GM10248 (cell line): Measurements from ENCODE around the gene BEST1.

Source experiments
- CTCF ChIA-PET: fragments of 300-600 bp; sonication (Branson Sonifier 250); formaldehyde crosslinking; extraction: SDS; loops from one replicate; lab custom pipeline; 2021; ENCODE audit warnings: antibody characterized with exemption; lab: Yijun Ruan, JAX
- POLR2A ChIA-PET: fragments of 350-650 bp; sonication (Branson Sonifier 250); formaldehyde crosslinking; extraction: SDS; loops from one replicate; lab custom pipeline; 2020; ENCODE audit warnings: antibody characterized with exemption; lab: Yijun Ruan, JAX
- DNase-seq: peaks from one replicate; pipeline ENCODE4 v3.0.0; 2012; ENCODE audit errors: extremely low spot score
- CTCF ChIP-seq: IDR thresholded peaks from 2 replicates; pipeline ENCODE4 v1.5.1; 2012; ENCODE audit warnings: mild to moderate bottlenecking, low read depth; ENCODE audit errors: extremely low read depth, missing control alignments, control extremely low read depth

The BEST1 gene

GRCh38 chr11:62011881-62012280, 61.7 kb downstream of the BEST1 start:
- CTCF ChIA-PET: interaction anchor here (0.8 to 1.1 kb wide), 2 partner anchors 20 to 114 kb away, joined by 3 read pairs; no protein-coding TSS in a partner anchor
- no peak for TF ChIP-seq CTCF
- DNase-seq: no peak
- POLR2A ChIA-PET: interaction anchor here (1.1 kb wide), 1 partner anchor 45 kb away, joined by 3 read pairs; the partner anchor contains the start of gene FTH1

GRCh38 chr11:62012451-62012831, 62.3 kb downstream of the BEST1 start:
- DNase-seq: no peak
- no peak for TF ChIP-seq CTCF
- ChIA-PET POLR2A (interaction anchor here (1.1 kb wide), 1 partner anchor 45 kb away, joined by 3 read pairs; the partner anchor contains the start of gene FTH1), CTCF (interaction anchor here (0.8 to 1.6 kb wide), 2 partner anchors 95 to 114 kb away, joined by 3 to 5 read pairs; no protein-coding TSS in a partner anchor)

DNA sequence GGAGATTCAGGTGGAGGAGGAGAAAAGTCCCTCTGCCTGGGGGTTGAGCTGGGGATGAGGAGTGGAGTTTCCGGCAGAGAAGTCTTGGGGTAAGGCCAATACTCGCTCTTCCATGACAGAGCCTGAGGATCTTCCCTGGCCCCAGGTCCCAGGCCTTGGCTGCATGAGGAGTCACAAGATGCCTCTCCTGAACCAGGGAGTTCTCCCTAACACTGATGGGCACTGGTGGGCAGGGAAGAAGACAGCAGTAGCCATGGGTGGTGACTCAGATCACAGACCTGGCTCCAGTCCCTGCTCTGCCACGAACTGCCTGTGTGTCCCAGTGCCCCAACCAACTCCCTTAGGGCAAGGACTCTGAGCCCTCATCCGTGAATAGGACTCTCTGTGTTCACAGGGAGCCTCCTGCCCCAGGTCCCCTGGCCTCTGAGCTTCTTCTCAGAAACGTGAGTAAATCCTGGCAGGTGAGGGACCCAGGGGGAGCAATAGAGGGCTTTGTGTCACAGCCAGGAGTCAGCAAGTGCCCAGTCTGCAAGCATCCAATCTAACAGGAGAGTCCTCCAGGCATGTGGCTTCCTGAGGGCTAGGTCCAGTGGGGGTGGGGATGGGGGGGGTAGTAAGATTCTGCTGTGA, 62.8 kb downstream of the BEST1 start:
- DNase-seq: no peak
- ChIA-PET POLR2A (no interaction called here), CTCF (interaction anchor here (0.8 to 1.6 kb wide), 3 partner anchors 95 to 115 kb away, joined by 3 to 5 read pairs (median 3); no protein-coding TSS in a partner anchor)
- TF ChIP-seq CTCF: no peak
